Stimulated activated CD4-positive, alpha-beta T cell treated with anti-CD3 and anti-CD28 coated beads, Interleukin-15, amount 100 ng/mL, for 1 hour (primary cell): ENCODE results near the gene TRPM2.
"Not testable (repeated sequence)": the region's sequence is repeated elsewhere in the genome, so short reads cannot be mapped to it uniquely, and the experiment has no call there.

Experiments used
- DNase-seq, 2 donors: peaks; one replicate each; pipeline ENCODE4 v3.0.0-alpha.2; 2020; ENCODE audit warnings: low read depth in 1 of 2, low spot score in 1 of 2

The TRPM2 gene

DNA sequence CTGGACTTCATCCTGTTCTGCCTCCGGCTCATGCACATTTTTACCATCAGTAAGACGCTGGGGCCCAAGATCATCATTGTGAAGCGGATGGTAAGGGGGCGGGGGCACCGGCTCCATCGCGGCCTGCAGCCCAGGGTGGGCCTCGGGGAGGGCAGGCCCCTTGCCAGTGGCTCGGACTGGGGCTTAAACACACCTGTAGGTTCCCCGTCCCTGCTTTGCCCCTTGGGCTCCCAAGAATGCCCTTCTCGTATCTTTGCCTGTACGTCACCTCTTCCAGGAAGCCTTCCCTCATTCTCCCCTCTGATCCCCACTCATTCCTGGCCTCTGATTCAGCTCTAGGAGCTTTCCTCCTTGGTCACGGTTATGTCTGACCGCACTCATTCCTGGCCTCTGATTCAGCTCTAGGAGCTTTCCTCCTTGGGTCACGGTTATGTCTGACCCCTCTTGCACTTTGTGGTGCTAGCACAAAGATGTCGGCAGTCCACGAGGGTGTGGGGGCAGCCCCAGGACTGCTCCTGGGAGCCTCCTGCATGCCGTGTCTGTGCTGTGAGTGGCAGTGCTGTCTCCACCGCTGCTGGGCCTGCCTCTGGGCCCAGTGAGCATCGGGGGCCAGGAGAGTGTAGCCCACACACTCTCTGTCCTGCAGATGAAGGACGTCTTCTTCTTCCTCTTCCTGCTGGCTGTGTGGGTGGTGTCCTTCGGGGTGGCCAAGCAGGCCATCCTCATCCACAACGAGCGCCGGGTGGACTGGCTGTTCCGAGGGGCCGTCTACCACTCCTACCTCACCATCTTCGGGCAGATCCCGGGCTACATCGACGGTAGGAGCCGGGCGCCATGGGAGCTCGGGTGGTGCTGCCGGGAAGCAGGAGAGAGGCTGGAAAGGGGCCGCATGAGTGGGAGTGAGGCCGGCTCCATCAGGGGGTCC, 52.8 kb downstream of the TRPM2 start:
- no peak for DNase-seq

- DNase-seq: no peak
Observed at GRCh38 chr21:44406953-44407352, 53.5 kb downstream of the TRPM2 start.

DNA sequence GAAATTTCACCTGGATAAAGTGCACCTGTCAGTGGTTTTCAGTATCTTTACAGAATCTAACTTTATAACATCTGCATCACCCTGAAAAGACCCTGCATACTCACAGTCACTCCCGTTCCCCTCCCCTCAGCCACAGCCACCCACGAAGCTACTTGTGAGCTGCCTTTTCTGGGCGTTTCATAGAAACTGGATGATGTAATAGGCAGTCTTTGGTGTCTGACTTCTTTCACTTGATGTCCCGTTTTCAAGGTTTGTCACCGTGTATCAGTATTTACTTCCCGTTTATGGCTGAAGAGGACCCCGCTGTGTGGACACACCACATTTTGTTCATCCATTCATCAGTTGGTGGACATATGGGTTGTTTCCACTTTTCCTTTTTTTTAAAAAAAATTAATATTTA, 54.1 kb downstream of the TRPM2 start:
- peak in 1 of 2 donors; percentile 21 for DNase-seq

DNA sequence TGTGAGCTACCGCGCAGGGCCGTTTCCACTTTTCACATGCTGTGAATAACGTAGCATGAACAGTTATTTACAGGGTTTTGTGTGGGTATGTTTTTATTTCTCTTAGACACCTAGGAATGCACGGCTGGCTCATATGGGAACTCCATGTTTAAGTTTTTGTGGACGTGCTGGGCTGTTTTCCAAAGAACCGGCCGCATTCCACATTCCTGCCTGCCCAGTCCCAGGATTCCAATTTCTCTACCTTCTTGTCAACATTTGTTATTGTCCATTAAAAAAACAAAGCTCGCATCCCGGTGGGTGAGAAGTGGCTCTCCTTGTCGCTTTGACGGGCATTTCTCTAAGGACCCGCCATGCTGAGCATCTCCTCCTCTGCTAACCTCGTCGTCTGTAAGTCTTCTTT, 54.8 kb downstream of the TRPM2 start:
- DNase-seq: no peak

GRCh38 chr21:44413566-44414290, 60.3 kb downstream of the TRPM2 start:
- no peak for DNase-seq

GRCh38 chr21:44414291-44415072, 61.1 kb downstream of the TRPM2 start:
- DNase-seq: no peak

- DNase-seq: no peak
Observed at GRCh38 chr21:44415073-44416025, 61.9 kb downstream of the TRPM2 start.

DNA sequence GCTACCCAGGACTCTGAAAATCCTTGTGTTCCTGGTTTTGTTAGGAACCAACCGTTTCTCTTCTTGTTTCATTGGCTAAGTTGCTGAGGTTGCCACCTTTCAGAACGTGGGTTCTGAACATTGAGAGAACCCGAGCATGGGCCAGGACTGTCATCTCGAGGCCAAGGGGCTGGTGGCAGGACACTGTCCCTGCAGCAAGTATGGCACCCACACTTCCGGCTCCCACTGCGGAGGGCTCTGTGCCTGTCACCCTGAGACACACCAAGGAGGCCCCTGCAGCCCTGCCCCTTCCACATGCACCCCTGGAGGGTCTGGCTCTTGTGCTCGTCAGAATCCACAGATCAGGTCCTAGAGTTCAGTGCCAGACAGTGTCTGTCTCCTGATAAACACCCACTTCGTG, 62.8 kb downstream of the TRPM2 start:
- DNase-seq: no peak

DNA sequence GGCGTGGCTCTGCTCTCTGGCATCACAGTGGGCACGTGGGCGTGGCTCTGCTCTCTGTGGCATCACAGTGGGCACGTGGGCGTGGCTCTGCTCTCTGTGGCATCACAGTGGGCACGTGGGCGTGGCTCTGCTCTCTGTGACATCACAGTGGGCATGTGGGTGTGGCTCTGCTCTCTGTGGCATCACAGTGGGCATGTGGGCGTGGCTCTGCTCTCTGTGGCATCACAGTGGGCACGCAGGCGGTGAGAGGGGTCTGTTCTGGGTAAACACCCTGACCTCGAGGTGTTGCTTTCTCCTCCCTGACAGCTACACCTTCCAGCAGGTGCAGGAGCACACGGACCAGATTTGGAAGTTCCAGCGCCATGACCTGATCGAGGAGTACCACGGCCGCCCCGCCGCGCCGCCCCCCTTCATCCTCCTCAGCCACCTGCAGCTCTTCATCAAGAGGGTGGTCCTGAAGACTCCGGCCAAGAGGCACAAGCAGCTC, 64.2 kb downstream of the TRPM2 start:
- DNase-seq: not testable (repeated sequence)

DNA sequence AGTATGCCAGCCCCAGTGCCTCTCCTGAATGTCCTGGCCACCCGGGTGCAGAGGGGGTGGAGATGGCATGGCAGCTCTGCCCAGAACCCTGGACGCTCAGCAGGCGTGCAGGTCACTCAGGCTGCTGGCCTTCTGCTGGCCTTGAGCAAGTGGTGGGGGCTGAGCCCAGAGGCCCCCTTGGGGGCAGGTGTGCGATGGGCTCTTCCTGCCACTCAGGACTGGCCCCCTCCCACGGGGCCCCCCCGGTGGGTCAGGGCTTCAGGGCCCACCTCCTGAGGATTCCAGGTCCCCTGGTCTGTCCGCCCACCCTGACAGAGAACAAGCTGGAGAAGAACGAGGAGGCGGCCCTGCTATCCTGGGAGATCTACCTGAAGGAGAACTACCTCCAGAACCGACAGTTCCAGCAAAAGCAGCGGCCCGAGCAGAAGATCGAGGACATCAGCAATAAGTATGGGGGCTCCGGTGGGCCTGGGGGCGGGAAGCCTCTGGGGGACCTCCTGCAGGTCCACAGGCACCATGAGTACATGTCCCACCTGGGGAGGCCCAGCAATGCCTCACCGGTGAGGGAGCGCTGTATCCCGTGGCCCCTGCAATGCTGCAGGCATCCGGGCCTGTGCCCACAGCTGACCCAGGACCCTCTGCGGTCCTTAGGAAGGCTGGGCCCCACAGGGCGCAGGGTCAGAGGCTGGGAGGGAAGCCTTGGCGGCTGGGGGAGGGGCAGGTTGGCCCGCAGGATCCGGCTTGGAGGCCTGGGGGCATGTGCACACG, 64.9 kb downstream of the TRPM2 start:
- DNase-seq: no peak

- no peak for DNase-seq
Observed at GRCh38 chr21:44418876-44419230, 65.4 kb downstream of the TRPM2 start.

DNA sequence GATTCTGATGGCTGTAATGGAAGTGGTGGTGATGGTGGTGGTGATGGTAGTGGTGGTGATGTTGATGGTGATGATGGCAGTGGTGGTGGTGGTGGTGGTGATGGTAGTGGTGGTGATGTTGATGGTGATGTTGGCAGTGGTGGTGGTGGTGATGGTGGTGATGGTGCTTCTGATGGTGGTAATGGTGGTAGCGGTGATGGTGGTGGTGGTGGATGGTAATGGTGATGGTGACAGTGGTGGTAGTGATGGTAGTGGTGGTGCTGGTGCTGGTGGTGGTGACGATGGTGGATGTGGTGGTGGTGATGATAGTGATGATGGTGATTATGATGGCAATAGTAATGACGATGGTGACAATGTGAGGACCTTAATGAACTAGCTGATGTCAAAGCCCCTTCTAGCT, 66.3 kb downstream of the TRPM2 start:
- no peak for DNase-seq

GRCh38 chr21:44420416-44421205, 67.2 kb downstream of the TRPM2 start:
- no peak for DNase-seq

DNA sequence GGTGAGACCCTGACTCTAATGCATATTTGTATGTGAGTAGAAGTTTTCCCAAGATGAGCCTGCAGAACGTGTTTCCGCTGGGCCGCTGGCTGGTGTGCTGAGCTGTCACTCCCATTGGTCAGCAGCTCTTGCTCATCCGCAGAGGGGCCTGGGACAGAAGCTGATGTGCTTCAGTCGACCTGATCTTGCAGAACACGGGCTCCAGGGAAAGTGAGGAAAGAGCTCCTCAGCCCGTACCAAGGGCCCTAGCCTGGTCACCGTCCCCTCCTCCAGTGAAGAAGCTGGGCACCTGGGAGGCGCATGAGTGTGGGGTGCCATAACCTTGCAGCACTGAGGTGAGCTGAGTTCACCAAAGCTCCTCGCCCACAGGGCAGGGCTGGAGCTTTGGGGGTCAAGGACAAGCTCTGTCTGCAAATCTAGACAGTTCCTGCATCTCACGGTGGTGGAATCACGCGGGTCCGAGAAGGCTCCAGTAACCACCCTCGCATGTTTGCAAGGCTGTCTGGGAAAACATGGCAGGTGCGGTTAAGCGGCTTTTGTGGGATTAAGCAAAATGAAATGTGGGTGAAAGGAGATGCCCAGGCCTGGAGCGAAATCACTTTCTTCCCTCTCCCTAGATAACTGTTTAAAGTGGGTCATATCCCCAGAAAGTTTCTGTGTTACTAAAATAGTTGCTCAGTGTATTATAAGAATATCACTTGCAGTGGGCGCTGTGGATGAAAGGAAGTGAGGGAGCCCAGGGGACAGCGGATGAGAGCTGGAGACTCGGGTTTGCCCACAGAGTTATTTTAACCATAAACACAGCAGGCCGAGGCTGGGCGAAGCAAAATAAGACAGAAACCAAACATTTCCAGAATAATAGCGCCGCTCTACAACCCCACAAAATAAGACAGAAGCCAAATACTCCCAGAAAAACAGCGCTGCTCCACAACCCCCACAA, 68.8 kb downstream of the TRPM2 start:
- DNase-seq: no peak

DNA sequence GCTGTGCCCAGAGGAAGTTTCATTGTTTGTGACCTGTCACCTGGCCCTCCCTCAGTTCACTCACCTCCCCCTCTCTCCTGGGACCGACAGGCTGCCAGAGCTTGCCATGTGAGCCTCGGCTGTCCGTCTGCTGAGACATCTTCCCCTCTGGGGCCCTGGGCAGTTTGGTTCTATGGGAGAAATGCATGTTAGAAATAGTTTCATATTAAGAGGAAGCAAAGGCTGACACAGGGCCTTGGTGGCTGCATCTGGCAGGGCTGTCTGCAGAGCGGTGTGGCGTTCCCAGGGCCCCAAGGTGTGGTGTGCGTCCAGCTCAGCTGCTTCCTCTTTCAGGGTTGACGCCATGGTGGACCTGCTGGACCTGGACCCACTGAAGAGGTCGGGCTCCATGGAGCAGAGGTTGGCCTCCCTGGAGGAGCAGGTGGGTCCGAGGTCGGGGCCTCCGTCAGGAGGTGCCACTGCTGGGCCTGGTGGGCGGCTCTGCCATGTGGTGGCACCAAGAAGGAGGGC, 69.9 kb downstream of the TRPM2 start:
- no peak for DNase-seq

DNA sequence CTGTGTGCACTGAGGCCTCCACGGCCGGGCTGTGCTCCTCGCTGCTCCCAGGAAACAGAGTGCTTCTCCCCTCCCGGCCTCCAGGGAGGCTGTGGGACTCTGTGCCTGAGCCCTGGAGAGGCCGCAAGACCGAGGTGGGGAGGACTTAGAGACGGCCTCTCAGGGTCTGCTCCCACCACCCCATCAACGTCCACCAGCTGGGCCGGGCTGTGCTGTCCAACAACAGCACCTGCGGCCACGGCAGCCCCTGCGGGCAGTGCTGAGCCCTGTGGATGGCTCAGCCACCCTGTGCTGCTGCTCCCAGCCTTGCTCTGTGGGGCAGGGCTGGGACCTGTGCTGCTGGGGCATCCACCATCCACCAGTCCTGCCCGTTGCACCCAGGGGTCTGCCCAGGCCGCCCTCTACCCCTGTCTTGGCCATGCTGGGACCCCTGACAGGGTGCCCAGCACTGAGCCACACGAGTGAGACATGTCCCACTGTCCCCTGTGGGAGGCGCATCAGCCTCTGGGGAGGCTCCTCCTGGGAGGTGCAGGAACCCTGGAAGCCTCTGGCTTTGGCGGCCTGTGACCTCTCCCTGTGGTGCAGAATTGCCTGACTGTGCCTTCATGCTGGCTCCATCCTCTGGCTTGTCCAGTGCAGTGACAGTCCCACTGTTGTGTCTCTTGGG, 70.7 kb downstream of the TRPM2 start:
- DNase-seq: no peak
